SH-SY5Y (cell line): Measurements from ENCODE around the gene APP.

ENCODE experiments used
- GATA2 ChIP-seq: IDR thresholded peaks from 2 replicates; pipeline ENCODE4 v1.6.1; 2011; ENCODE audit warnings: mild to moderate bottlenecking, low read depth, low read length
- GATA3 ChIP-seq: IDR thresholded peaks from 2 replicates; pipeline ENCODE4 v1.6.1; 2011; ENCODE audit warnings: low read depth, mild to moderate bottlenecking, low read length, moderate library complexity

DNA sequence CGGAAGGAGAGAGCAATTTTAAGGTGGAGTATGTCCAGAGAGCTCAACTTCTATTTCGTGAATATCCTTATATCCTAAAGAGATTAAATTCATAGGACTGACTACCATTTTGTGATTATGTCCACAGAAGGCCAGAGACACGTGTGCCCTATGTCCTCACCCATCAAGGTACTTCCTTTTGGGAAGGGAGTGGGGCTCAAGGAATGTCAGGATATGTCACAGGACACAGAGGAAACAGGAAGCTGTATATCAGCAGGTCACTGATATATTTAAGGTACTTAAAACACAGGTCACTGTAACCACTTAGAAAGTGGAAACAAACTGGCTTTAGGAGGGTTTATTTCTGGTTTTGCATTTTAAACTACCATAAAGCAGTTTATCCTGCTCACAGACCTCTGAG, 184.6 kb downstream of the APP start:
- no peak for TF ChIP-seq GATA2
- no peak for TF ChIP-seq GATA3
